Raji (cell line): ENCODE results near the gene KCNMA1.

ENCODE experiments used
- POLR2A ChIP-seq: IDR thresholded peaks from 2 replicates; pipeline ENCODE4 v1.6.1; 2011; ENCODE audit warnings: low read depth, low read length, control low read depth; ENCODE audit not compliant: insufficient read depth

Gene KCNMA1

DNA sequence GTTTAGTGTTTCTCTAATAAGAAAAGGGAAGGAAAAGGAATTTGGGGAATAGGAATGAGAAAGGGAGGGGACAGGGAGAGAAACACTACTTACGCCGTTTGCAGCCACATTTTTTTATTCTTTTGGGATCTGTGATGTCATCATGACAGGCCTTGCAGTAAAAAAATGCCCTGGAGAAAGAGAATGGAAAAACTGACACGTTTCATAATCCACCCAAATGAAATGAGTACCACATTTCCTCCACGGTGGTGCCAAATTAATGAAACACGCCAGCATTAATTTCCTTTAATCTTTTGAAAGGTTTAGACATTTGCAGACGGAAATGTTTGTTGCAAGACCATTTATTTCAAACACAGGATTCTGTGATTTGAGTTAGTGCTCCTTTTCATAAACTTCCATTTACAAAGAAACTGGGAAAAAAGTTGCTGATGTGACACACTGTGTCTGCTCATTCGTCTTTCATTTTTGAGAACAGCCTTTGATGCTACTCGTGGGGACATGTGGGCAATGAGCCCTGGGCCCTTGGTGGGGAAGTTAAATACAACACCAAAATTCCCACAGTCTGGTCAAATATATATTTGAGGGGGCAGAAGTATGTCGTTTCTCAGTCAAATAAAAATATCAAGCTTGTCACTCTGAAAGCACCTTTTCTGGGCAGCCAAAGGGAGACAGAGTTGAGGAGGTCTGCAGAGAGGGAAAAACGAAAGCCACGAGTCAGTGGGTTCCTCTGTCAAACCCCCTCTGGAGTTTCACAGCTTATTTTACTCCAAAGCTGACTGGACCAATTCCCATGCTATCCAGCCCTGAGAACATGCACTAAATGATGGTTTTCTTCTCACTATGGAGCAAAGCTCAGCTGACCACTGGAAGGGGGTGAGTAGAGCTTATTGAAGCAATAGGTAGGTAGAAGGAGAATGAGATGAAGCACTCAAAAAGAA lies 625.5 kb downstream of the KCNMA1 start:
- TF ChIP-seq POLR2A, result no peak

- no peak for TF ChIP-seq POLR2A
Observed at GRCh38 chr10:77010430-77010829, 627.2 kb downstream of the KCNMA1 start.

DNA sequence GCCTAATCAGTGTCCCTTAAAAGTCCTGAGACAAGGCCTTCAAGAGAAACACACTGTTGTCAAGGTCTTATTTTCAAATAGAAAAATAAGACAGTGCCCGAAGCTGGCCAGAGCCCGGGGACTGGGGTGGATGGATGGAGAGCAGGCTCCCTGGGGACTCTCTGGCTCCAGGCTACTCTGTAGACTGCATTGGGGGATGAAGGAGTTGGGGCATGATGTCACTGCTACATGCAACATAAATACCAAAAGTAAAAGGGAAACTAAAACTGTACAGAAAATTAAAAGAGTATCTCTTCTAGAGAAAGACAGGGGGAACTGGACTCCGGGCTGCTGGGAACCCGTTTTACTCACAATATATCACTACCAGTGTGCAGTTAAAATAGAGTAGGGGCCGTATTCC lies 629.8 kb downstream of the KCNMA1 start:
- TF ChIP-seq POLR2A, result no peak

- no peak for TF ChIP-seq POLR2A
Observed at GRCh38 chr10:77006836-77007511, 630.6 kb downstream of the KCNMA1 start.

- TF ChIP-seq POLR2A, result no peak
Observed at GRCh38 chr10:77005871-77006270, 631.7 kb downstream of the KCNMA1 start.

DNA sequence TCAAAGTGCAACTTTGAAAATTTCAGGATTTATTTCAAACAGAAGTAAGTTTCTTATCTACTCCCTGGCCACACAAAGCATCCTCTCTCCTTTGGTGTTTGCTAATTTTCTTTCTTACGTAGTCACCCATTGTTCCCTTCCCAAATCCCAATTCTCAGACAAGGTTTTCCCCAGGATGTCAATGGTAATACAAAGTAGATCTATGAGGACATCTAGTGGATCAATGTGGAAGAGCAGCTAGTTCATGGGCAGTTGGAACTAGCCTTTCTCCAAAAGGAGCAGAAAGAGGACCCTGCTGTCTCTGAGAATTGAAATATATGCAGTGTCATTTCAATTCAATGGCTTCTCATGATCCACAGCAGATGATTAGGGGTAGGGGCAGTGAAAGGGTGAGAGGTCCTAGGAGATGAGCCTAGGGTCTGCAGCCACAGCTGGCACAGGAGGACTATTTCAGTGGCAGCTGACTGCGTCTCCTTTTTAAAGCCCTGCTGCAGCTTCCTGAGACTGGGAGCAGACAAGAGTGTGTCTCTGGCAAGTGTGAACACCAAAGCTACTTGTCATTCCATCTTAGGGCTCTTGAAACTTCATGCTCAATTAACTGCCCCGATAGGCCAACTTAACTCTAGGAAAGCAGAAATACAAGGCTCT lies 632.6 kb downstream of the KCNMA1 start:
- no peak for TF ChIP-seq POLR2A

- TF ChIP-seq POLR2A, result no peak
Observed at GRCh38 chr10:77002872-77003271, 634.7 kb downstream of the KCNMA1 start.

- TF ChIP-seq POLR2A, result no peak
Observed at GRCh38 chr10:77001206-77001605, 636.4 kb downstream of the KCNMA1 start.

DNA sequence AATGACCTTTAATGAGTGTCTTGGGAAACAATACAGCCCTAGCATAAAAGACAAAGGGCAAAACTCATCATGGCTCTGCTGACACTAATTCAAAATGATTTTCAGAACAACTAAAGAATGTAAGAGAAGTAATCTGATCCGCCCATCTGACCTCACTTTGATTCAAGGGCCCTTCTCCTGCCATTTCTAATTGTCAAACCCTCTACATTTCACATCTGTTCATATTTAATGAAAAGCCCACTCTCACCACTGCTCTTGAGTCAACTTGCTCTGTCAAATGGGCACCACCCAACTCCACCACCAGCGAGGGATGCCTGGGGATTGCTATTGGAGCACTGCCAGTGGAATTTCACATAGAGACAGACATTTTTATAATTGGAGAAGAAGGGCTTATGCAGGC lies 639.2 kb downstream of the KCNMA1 start:
- TF ChIP-seq POLR2A, result no peak

DNA sequence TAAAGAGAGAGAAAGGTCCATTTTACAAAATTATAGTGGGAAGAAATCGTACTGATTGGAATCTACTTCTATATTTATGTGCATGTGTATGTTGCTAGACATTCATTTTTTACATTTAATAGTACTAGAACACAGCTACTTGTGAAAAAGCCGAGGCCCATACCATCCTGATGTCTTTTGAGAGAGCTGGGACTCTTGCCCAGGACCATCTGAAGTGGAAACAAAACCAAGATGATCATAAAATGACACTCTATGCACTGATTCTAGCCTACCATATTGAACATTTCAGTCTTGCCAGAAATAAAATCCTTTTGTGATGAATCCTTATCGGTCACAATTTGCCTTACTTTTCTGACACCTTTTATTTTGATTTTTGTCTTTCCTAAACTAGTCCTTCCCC lies 640.0 kb downstream of the KCNMA1 start:
- no peak for TF ChIP-seq POLR2A

GRCh38 chr10:76995023-76995422 lies 642.6 kb downstream of the KCNMA1 start:
- TF ChIP-seq POLR2A, result no peak

- TF ChIP-seq POLR2A, result no peak
Observed at GRCh38 chr10:76993213-76993612, 644.4 kb downstream of the KCNMA1 start.

- no peak for TF ChIP-seq POLR2A
Observed at GRCh38 chr10:76992467-76992866, 645.1 kb downstream of the KCNMA1 start.

DNA sequence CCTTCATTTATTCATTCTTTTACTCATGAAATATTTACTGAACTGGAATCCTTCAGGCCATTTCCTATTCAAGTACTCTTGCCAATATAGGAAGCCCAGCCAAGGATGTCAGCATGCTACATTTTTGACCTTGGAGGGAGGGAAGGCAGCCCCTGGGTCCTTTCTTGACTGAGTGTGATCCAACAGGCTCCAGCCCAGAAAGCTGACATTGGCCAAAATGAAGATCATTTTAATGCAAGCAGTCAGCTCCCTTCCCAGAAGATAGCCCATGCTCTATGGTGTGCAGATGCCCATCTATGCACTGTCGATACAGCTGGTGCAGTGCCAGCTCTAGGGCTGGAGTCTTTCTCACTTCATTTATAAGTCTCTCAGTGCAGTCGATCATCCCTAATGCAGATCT lies 646.0 kb downstream of the KCNMA1 start:
- TF ChIP-seq POLR2A, result no peak

GRCh38 chr10:76990561-76990960 lies 647.0 kb downstream of the KCNMA1 start:
- no peak for TF ChIP-seq POLR2A

DNA sequence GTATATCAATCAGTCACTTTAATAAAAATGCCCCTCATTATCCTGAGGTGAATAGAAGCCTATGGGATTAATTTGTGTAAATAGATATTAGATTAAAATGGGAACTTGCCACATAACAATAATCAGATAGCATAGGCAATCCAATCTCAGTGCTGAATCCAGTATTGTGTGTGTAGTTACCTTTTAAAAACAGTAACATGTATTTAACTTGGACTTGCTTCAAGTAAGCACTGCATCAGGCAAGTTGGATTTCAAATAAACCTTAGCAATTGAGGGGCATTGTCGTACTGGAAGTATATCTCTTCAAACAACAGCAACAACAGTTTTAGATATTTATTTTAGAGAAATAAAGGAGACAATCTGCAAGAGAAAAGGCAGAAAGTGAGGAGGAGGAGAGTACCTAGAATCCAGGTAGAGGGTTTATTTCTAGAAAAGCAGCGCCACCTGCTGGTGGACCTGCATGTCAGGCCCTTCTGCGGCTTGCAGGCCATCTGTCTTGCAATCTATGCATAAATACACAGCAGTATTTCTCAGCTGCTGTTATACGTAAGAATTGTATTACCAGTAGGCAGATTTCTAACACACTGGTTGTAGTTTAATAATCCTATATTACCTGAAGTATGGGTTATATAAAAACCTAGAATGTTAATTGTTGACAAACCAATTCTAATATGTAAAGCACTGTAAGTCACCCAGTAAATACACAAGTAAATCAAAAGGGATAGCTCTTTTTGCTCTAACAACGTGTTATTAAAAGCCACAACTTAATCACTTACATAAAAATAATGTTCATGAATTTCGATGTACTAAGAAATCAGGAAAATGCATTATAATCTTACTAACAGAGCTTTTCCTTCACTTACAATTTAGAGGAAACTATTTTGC lies 652.8 kb downstream of the KCNMA1 start:
- TF ChIP-seq POLR2A, result no peak
